Measurements from ENCODE around the gene RAB44.

RAB44 gene

GRCh38 chr6:36754582-36755434 lies 57.2 kb downstream of the RAB44 start:
- no peak for DNase-seq

DNA sequence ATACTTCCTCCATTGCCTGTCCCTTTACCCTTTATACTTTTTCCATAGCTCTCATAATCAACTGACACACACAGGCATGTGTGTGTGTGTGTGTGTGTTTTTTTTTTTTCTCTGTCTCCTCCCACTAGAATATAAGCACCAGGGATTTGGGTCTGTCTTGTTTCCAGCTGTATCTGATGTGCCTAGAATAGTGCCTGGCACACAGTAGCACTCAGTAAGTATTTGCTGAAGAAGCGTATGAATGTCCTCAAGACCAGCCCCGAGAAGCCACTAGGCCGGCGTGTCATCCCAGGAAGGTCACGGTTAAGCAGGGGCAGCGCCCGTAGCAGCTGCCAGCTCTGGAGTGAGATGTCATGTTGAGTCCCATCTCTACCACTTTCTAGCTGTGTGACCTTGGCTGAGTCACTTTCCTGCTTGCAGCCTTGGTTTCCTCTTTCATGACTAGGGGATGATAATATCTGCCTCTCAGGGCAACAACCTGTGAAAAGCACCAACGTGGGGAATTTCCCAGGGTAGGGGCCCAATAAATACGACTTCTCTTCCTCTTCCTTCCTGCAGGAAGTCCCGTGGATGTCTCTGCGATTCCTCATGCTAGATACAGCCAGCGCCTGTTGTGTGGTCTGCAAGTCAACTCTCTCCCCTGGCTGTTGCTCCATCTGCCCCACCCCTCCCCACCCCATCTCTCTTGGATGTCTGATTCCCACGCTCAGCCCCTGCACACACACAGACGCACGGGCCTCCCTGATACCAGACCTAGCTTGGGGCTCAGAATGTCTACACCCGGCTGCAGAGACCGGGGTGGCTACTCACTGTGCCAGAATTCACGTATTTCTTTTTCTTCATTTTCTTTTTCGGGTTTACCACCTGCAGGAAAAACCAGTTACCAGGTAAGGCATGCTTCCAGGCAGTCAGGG lies 58.1 kb downstream of the RAB44 start:
- peak; percentile 86 to 90 for DNase-seq

- no peak for DNase-seq
Measured at GRCh38 chr6:36756786-36757185, 59.2 kb downstream of the RAB44 start.

GRCh38 chr6:36757206-36757605 lies 59.6 kb downstream of the RAB44 start:
- DNase-seq, result peak; percentile 58 to 64

- no peak for DNase-seq
Measured at GRCh38 chr6:36757943-36758508, 60.4 kb downstream of the RAB44 start.

GRCh38 chr6:36758516-36759147 lies 61.0 kb downstream of the RAB44 start:
- no peak for DNase-seq

GRCh38 chr6:36759148-36759759 lies 61.6 kb downstream of the RAB44 start:
- DNase-seq, result peak; percentile 81

DNA sequence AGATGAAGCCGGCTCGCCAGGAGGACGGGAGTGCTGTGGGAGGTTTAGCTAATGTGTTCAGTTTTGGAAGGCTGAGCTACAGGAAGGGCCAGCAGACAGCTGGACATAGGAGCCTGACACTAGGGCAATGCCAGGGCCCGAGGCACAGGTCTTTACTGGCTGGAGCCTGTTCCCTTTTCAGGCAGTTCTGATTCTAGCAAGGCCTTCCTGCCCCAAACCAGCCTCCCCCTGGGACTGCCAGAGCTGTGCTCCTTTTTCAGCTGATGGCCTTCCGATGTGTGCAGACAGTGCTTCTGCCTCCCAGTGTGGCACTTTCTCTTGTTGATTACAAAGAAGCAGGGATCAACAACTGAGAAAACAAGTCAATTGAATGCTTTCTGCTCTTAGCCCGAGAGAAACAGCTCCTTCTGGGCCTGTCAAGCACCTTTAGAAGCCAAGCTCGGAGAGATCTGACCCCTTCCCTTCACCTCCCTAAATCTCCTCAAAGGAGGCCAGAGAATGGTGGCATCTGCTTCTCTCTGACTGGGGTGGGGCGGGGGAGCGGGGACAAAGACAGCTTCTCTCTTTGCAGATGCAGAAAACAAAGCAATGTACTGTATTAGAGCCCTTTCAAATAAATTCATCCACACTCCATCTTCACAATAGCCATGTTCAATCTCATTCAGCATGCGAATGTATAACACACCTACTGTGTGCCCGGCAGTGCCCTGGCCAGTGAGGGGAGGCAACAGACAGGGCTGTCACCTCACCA lies 63.2 kb downstream of the RAB44 start:
- no peak for DNase-seq

GRCh38 chr6:36762123-36762522 lies 64.5 kb downstream of the RAB44 start:
- no peak for DNase-seq

- DNase-seq, result no peak
Measured at GRCh38 chr6:36765190-36765589, 67.6 kb downstream of the RAB44 start.

GRCh38 chr6:36765594-36766398 lies 68.2 kb downstream of the RAB44 start:
- DNase-seq, result peak; percentile 83 to 85

GRCh38 chr6:36766399-36766945 lies 68.8 kb downstream of the RAB44 start:
- DNase-seq, result no peak

DNA sequence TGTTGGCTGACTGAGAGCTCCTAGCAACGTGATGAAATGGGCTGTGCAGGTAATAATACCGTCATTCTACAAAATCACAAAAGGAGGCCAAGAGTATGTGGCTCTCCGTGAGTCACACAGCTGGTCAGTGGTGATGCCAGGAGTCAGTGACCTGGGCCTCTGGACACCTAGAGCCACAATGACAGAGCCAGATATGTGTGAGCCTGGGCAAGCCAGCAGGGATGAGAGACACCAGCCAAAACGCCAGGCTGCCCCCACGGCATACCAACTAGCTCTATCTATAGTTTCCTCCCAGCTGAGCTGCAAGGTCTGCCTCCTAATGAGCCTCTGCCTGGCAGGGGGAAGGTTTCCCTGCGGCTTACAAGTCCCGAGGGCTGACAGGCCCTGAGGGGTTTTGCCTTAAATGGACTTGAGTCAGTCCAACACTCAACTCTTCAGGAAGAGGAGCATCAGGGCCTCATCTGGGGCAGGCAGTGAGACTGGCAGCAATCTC lies 71.6 kb downstream of the RAB44 start:
- DNase-seq, result no peak

DNA sequence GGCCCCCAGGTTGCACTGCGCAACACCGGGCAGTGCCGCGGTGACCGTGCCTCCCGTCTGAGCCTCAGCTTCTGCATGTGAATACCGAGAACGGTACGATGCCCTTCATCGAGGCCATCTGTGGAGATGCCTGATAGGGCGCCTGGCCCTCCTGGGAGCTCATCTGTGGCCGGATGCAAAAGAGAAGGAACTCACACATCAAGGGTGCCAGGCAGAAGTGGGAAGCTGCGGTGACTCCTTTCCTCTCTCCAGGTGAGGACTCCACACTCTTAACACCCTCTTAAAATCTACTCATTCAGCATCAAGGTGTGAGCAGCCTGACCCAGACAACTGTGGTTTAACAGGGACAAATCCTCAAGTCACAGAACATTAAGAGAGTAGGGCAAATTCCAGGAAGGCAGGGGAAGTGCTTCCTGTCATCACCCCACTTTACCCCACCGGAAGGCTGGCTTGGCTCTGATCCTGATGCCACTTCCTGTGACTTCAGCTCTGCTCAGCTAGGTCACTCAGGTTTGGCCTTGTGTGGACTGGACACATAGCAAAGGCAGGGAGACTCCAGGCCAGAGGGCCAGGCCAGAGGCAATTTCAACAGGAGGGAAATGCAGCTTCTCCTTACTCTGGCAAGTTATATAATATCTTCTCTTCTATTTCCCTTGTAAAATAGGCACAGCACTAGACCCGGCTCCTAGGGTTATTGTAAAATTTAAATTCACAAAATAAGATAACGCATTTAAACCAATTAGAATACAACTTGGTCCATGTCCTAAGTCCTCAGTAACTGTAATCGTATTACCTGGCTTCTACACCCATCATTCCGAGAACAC lies 72.3 kb downstream of the RAB44 start:
- DNase-seq, result peak; percentile 25 to 42

GRCh38 chr6:36771145-36771544 lies 73.5 kb downstream of the RAB44 start:
- no peak for DNase-seq

DNA sequence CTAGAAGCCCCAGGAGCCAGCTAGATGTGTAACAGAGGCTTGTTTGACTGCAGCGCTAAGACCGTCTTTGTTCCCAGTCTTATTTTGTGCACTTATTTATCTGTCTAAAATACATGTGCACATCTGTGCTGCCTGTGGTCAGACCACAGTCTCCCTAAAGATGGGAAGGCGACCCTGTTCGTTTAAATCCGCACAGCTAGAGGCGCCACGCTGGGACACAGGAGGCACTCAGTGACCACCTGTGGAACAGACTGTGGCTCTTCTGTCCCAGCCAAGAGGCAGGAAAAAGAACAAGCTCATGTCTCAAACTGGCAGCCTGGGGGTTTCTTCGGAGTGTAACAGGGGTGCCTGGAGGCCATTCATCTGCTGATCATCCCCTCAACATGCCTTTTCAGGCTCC lies 74.8 kb downstream of the RAB44 start:
- no peak for DNase-seq

- no peak for DNase-seq
Measured at GRCh38 chr6:36774331-36774730, 76.7 kb downstream of the RAB44 start.

GRCh38 chr6:36776167-36776566 lies 78.5 kb downstream of the RAB44 start:
- no peak for DNase-seq

DNA sequence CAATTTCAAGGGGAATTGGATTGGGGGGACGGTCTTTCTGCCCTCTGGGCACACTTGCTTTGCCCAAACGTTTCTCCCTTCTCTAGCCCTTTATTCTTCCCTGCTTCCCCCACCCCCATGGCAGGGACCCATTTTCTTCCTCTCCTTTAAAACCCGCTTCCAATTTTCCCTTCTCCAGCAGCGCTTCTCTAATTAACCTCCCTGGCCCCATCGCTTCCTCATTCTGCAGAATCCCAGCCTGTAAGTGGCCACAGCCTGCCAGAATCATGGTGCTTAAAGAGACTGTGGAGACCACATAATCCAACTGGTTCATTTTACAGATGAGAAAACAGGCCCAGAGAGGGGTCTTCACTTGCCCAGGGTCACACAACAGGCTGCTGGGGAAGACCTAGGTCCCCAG lies 80.2 kb downstream of the RAB44 start:
- no peak for DNase-seq
